Measurements from ENCODE around the gene NOB1. TPM values are rescaled to one million over a fixed set of nuclear protein-coding genes. Genes with fewer than 3 reads are reported as not detected.

NOB1 gene
- total and polyA plus RNA-seq, 2 of the 4 experiments (the other 2 are of a cell fraction): 47.0 to 58.1 TPM

DNA sequence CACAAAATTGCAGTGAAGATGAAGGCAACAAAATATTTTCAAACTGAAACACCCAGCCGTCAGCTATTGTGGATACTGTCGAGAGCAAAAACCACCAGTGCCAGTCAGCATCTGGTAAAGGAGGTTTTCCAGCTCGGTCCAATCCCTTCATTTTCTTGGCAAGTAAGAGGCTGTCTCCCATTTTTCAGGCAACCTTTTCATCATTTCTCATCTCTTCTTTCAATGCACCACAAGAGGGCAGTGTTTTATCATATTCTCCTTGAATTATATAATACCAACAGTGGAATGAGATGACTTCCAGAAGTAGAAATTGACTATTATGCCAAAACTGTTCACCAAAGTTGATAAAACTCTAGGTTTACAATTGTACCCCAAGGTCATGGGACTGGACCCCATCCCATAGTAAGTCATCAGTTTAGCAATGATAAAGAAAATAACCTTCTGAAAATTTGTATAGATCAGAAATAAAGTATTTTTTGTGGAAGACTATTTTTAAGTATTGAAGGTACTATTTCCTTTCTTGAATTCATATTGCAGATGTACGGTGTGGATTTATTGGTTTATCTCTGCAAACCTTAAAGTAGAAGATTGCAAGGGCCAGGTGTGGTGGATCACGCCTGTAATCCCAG lies 45.2 kb downstream of the NOB1 start (continued):
- peak; percentile 51 for TF ChIP-seq SMC3 (IDR thresholded peaks at IDR 0.05; ENCODE audit: low read depth, low read length)

- Histone ChIP-seq H2AFZ (replicated peaks; ENCODE audit: low read length, poor library complexity) (no peak overlapping the region), H3K27me3 (ENCODE audit: control insufficient read depth, insufficient read depth, low read length) (no peaks in the 10 kb centered on the region), H2BK5ac (ENCODE audit: low read depth, low read length, poor library complexity, severe bottlenecking) (no peak overlapping the region), H3K4me1 (ENCODE audit: control insufficient read depth, insufficient read depth, low read length) (peaks cover 4% of the 10 kb centered on the region; the same call in 1 of the 2 replicates), H2BK15ac (ENCODE audit: low read depth, low read length) (no peak overlapping the region), H3K4ac (ENCODE audit: low read depth, low read length) (no peak overlapping the region), H2AK9ac (replicated peaks; ENCODE audit: low read depth, low read length, poor library complexity) (no peak overlapping the region), H3K23ac (ENCODE audit: low read depth, low read length) (no peak overlapping the region), H2BK120ac (ENCODE audit: low read depth, low read length) (no peak overlapping the region), H3K14ac (replicated peaks; ENCODE audit: low read depth, low read length) (no peak overlapping the region), H2BK20ac (ENCODE audit: low read depth, low read length) (no peak overlapping the region), H3K9me3 (ENCODE audit: control insufficient read depth, insufficient read depth, low read length) (no peaks in the 10 kb centered on the region), H2AK5ac (ENCODE audit: low read depth, low read length) (no peak overlapping the region), H3K9me1 (ENCODE audit: insufficient read depth, low read length) (no peaks in the 10 kb centered on the region), H3K56ac (ENCODE audit: extremely low read depth, insufficient read depth, low read length) (no peak overlapping the region), H4K5ac (ENCODE audit: low read depth, low read length) (no peak overlapping the region), H3K4me3 (ENCODE audit: insufficient read depth, low read depth, low read length) (no peak overlapping the region), H3K4me2 (ENCODE audit: low read depth, low read length) (no peak overlapping the region), H4K8ac (ENCODE audit: low read depth in 2 of 2, low read length in 2 of 2) (no peak overlapping the region), H4K91ac (ENCODE audit: insufficient read depth, low read depth, low read length) (no peak overlapping the region), H3K18ac (ENCODE audit: low read depth, low read length) (no peak overlapping the region), H3K27ac (ENCODE audit: insufficient read depth, low read length) (no peak overlapping the region), H3K9ac (ENCODE audit: low read depth, low read length) (no peak overlapping the region), H3K36me3 (ENCODE audit: control insufficient read depth, insufficient read depth, low read length) (peaks cover 36% of the 10 kb centered on the region), H4K20me1 (ENCODE audit: insufficient read depth, low read length) (peaks cover 7% of the 10 kb centered on the region; the same call in 1 of the 2 replicates), H3K79me1 (ENCODE audit: low read depth in 1 of 2, low read length in 2 of 2) (peaks cover 14 to 28% of the 10 kb centered on the region in 2 experiments)
- in situ Hi-C loops (cut with MboI; ENCODE audit: low sequenced_read_pairs) (loop anchor here (5.0 kb wide), 1 partner anchor 44 kb away; the partner anchor contains the start of gene NOB1), intact Hi-C loops (cut with micrococcal nuclease) (no loop called here), dilution Hi-C loops (cut with HindIII; ENCODE audit: low sequenced_read_pairs, unreplicated experiment) (no loop called here)
- TF ChIP-seq RFX5 (IDR thresholded peaks at IDR 0.05; ENCODE audit: low read depth, low read length) (no peak), RAD21 (IDR thresholded peaks at IDR 0.05; ENCODE audit: low read length) (no peak), CEBPB (IDR thresholded peaks at IDR 0.05; ENCODE audit: low read depth, low read length) (no peak), ELK1 (IDR thresholded peaks at IDR 0.05; ENCODE audit: borderline replicate concordance, low read depth, low read length) (no peak), MXI1 (IDR thresholded peaks at IDR 0.05; ENCODE audit: borderline replicate concordance, low read depth, low read length) (no peak), MAZ (IDR thresholded peaks at IDR 0.05; ENCODE audit: borderline replicate concordance, low read depth, low read length) (no peak), SMC3 (IDR thresholded peaks at IDR 0.05; ENCODE audit: low read depth, low read length) (no peak), FOS (IDR thresholded peaks at IDR 0.05; ENCODE audit: low read depth, low read length) (no peak), POLR2A (IDR thresholded peaks at IDR 0.05; ENCODE audit: low read depth, low read length) (no peak), RCOR1 (IDR thresholded peaks at IDR 0.05; ENCODE audit: insufficient replicate concordance, low read length) (no peak)
- POLR2A ChIA-PET (ENCODE audit: unreplicated experiment): no interaction called here
- BruUV-seq (replicated peaks): no TSS peak
- 74 to 100% methylated on average over 1 to 4 of the region's 10 CpGs for WGBS, 2 experiments (ENCODE audit: extremely low coverage in 2 of 2, insufficient read length in 1 of 2)
- CTCF ChIA-PET: interaction anchor here (0.6 to 1.3 kb wide), 3 partner anchors 8 to 43 kb away, joined by 3 read pairs; no protein-coding TSS in a partner anchor
- ATAC-seq (ENCODE audit: low read depth) (no peak), DNase-seq (no peak)
Measured at GRCh38 chr16:69707920-69708683, 46.6 kb downstream of the NOB1 start.

Measured in IMR-90 (cell line).